Jurkat, Clone E6-1 (cell line): ENCODE results near the gene RYR3.

Experiments used
- DNase-seq: peaks from one replicate; pipeline ENCODE4 v3.0.0-alpha.2; 2011; ENCODE audit warnings: low read depth, low spot score
- H3K4me3 ChIP-seq: 2 replicates; pipeline ENCODE4 v1.5.1; 2011; ENCODE audit warnings: mild to moderate bottlenecking, low read length, control low read depth, moderate library complexity

RYR3 gene

GRCh38 chr15:33430577-33430976 is 119.8 kb downstream of the RYR3 start:
- no peak overlapping the region for H3K4me3 ChIP-seq
- DNase-seq = no peak

DNA sequence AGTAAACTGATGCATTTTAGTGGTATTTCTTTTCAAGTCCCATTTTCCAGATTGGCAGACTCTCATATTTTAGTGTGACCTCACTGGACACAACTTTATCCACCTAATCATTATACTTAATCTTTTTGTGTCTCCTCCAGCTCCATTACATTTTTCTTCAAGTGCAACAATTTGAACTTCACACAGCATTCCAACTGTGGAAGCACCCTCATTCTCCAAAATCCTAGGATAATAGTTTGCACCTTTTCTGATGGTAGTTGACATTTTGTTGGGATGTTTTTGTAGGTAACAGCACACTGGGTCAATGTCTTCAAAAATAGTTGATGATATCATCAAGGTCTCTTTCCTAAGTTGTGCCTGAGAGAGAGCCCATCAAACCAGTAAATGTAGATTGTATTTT is 123.1 kb downstream of the RYR3 start:
- no peak for DNase-seq
- no peak overlapping the region for H3K4me3 ChIP-seq

- no peak overlapping the region for H3K4me3 ChIP-seq
- no peak for DNase-seq
Observed at GRCh38 chr15:33438396-33438795, 127.6 kb downstream of the RYR3 start.

- DNase-seq = no peak
- no peak overlapping the region for H3K4me3 ChIP-seq
Observed at GRCh38 chr15:33440900-33441299, 130.1 kb downstream of the RYR3 start.

- DNase-seq = no peak
- no peak overlapping the region for H3K4me3 ChIP-seq
Observed at GRCh38 chr15:33442449-33442848, 131.7 kb downstream of the RYR3 start.

GRCh38 chr15:33443708-33444107 is 132.9 kb downstream of the RYR3 start:
- no peak for DNase-seq

GRCh38 chr15:33445984-33446383 is 135.2 kb downstream of the RYR3 start:
- no peak for DNase-seq

More at GRCh38 chr15:33443708-33444107, 132.9 kb downstream of the RYR3 start:
- H3K4me3 ChIP-seq = no peak overlapping the region

GRCh38 chr15:33448151-33448550 is 137.4 kb downstream of the RYR3 start:
- H3K4me3 ChIP-seq = no peak overlapping the region

More at GRCh38 chr15:33445984-33446383, 135.2 kb downstream of the RYR3 start:
- no peak overlapping the region for H3K4me3 ChIP-seq

GRCh38 chr15:33448961-33449606 is 138.3 kb downstream of the RYR3 start:
- H3K4me3 ChIP-seq = no peak overlapping the region
- DNase-seq = no peak

More at GRCh38 chr15:33448151-33448550, 137.4 kb downstream of the RYR3 start:
- DNase-seq = no peak

DNA sequence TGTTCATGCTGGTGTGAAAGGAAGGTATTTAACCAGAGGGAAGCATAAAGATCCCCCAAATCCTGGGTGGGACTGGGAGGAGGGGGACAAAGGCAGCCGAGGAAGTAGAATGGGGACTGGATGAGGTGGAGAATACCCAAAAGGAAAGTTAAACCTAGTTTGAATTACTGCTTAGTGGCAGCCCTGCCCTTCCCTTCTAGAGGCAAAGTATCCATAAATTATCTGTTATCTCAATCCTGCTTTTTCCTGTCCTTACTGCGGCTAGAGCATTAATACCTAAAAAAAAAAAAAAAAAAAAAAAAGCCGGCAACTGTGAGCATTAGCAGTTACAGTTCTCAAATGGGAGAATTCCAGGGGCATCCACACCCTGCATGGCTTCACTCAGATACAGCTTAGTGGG is 139.0 kb downstream of the RYR3 start:
- no peak for DNase-seq
- H3K4me3 ChIP-seq = no peak overlapping the region

DNA sequence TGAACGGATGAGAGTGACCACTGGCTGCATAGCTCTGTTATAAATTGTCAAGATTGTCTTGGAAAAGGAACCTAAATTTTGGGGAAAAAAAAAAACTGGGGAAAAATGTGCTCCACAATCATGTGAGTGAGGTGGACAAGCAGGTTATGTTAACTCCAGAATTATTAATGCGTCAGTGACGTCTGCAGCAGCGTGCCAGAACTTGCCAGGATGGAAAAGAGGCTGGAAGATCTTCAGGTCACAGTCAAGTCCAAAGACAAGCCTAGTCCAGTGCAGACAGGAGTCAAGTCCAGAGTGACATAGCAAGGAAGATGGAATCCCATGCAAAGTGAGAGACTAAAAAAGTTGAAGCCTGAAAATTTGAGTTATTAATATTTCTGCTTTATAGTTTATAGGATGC is 140.6 kb downstream of the RYR3 start:
- H3K4me3 ChIP-seq = no peak overlapping the region
- DNase-seq = no peak

GRCh38 chr15:33453761-33454160 is 143.0 kb downstream of the RYR3 start:
- DNase-seq = no peak
- no peak overlapping the region for H3K4me3 ChIP-seq

DNA sequence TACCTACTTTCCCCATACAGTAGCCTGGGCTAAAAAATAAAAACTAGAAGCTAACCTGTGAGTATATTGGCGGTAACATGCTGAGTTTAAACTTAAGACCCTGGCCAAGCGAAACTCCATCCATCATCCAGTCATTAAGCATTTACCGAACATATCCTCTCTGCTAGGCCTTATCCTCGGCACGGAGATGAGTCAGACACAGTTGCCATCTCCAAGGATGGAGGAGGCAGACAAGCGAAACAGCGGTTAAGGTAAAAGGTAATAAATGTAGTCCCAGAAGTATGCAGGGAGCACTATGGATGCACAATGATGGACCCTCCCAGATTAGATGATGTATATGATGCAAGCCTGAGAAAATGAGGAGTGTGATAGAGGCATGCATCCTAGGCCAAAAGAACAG is 143.6 kb downstream of the RYR3 start:
- DNase-seq = no peak
- no peak overlapping the region for H3K4me3 ChIP-seq

GRCh38 chr15:33454996-33455395 is 144.2 kb downstream of the RYR3 start:
- DNase-seq = no peak
- H3K4me3 ChIP-seq = no peak overlapping the region

GRCh38 chr15:33458421-33458820 is 147.7 kb downstream of the RYR3 start:
- no peak overlapping the region for H3K4me3 ChIP-seq
- no peak for DNase-seq

- DNase-seq = no peak
- no peak overlapping the region for H3K4me3 ChIP-seq
Observed at GRCh38 chr15:33460166-33460805, 149.5 kb downstream of the RYR3 start.

DNA sequence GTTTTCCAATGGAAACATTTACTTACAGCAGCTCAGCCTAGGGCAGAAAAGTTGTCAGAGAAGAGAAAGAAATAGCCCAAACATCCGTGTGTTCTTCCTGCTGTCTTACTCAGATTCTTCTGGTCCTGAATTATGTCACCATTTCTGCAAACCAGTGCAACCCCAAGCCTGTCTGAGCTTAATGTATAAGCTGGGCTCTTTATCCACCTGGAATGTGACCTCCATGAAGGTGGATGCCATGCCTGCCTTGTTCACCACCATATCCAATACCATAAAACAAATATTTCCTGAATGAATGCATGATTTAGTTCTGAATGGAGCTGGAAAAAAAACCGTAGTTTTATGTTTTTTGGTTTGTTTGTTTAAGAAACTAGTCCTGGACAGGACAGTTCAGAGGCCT is 150.9 kb downstream of the RYR3 start:
- DNase-seq = no peak
- H3K4me3 ChIP-seq = no peak overlapping the region

DNA sequence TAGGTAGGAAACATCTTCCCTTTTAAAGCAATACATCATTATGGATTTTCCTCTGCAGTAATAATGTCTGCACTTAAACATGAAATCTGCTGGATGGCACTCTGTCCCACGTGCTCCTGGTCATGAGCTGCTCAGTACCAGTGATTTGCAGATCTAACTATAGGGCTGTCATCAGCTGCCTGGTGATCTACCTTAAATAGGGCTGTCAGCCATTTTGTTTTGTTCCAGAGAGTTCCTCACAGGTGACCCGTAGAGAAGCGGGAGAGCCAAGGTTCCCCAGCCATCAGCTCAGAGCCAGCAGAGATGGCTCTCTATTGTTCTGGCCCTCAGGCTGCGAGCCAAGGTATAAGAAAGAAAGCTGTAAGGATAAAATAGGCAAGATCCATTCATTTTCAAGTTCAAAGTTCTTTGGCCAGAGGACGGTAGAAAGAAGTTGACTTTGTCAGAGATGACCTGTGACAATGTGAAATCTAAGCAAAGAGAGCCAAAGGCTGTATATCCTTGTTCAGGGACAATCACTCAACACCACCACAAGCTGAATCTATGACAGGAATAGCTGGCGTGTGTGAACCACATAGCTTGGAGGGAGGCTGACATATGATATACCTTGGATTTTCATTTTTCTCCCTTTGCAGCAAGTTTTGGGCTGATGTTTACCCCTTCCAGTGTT is 156.5 kb downstream of the RYR3 start:
- no peak for DNase-seq
- no peak overlapping the region for H3K4me3 ChIP-seq

GRCh38 chr15:33467816-33468163 is 157.0 kb downstream of the RYR3 start:
- H3K4me3 ChIP-seq = no peak overlapping the region
- no peak for DNase-seq

GRCh38 chr15:33468740-33469139 is 158.0 kb downstream of the RYR3 start:
- H3K4me3 ChIP-seq = no peak overlapping the region
- DNase-seq = no peak

- H3K4me3 ChIP-seq = no peak overlapping the region
- no peak for DNase-seq
Observed at GRCh38 chr15:33473005-33473404, 162.2 kb downstream of the RYR3 start.
